Measurements from ENCODE around the gene WDR88. TPM values are rescaled to one million over a fixed set of nuclear protein-coding genes. Genes with fewer than 3 reads are reported as not detected.
A peak's percentile ranks its signal among the peaks of the same experiment; 100 is the strongest.

The WDR88 gene, protein sequence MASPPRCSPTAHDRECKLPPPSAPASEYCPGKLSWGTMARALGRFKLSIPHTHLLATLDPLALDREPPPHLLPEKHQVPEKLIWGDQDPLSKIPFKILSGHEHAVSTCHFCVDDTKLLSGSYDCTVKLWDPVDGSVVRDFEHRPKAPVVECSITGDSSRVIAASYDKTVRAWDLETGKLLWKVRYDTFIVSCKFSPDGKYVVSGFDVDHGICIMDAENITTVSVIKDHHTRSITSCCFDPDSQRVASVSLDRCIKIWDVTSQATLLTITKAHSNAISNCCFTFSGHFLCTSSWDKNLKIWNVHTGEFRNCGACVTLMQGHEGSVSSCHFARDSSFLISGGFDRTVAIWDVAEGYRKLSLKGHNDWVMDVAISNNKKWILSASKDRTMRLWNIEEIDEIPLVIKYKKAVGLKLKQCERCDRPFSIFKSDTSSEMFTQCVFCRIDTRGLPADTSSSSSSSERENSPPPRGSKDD
- 0.04 and 0.07 TPM in 2 replicates for polyA plus RNA-seq (2011; rRNA removed)
- 0.06 TPM in 1 of 2 replicates, not detected in the other for polyA plus RNA-seq (2012; cell fraction: cytosol; rRNA removed)
- polyA plus RNA-seq (2012; cell fraction: nucleus; rRNA removed): 0.12 TPM in 1 of 2 replicates, not detected in the other
- polyA plus RNA-seq (2017; fragmentation: RNase III; extraction: RNeasy Plus Mini Kit Qiagen cat#74134 plus additional on column Dnase treatment): not detected in 3 replicates
- polyA minus RNA-seq (2011; rRNA and poly(A)+ RNA removed): 0.25 TPM in 1 of 2 replicates, not detected in the other

DNA sequence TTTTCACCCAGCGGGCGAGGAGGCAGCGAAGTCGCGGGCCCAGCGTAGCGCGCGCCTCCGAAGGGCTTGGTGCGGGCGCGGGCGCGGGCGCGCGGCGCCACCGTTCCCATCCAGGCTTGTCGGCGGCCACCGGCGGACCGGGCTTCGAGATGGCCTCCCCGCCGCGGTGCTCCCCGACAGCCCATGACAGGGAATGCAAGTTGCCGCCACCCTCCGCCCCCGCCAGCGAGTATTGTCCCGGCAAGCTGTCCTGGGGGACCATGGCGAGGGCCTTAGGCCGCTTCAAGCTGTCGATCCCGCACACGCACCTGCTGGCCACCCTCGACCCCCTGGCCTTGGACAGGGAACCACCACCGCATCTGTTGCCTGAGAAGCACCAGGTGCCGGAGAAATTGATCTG is at the start of gene WDR88:
TSS of gene WDR88 (plus strand) at position 94 of the 400 bp plus-strand sequence. CDS start at position 150, 56 bp downstream.
- CTCF ChIA-PET: interaction anchor here (0.7 to 17.0 kb wide), 9 partner anchors 11 to 1044 kb away, joined by 3 to 193 read pairs (median 7); no protein-coding TSS in a partner anchor
- 93% methylated on average over 43 of the region's 43 CpGs for WGBS (ENCODE audit: missing lambda C conversion rate)
- no peak within 1 kb of the TSS for H3K4me2 ChIP-seq

GRCh38 chr19:33085570-33086128 is 46.3 kb upstream of the WDR88 start:
- peaks cover 16% of the 10 kb centered on the region for H3K4me1 ChIP-seq
- no peaks in the 10 kb centered on the region for H3K9me3 ChIP-seq
- ChIA-PET CTCF (interaction anchor here (0.5 to 3.2 kb wide), 13 partner anchors 9 to 112 kb away, joined by 3 to 13 read pairs (median 4); no protein-coding TSS in a partner anchor), POLR2A (interaction anchor here (1.0 kb wide), 1 partner anchor 16 kb away, joined by 6 read pairs; no protein-coding TSS in a partner anchor)
- WGBS (ENCODE audit: missing lambda C conversion rate): 94% methylated on average over 3 of the region's 3 CpGs
- DNase-seq (ENCODE audit: low read depth in 1 of 2, low spot score in 1 of 2) (no peak), ATAC-seq (no peak), FAIRE-seq (peak; percentile 70)
- TF ChIP-seq, protein P1, sequence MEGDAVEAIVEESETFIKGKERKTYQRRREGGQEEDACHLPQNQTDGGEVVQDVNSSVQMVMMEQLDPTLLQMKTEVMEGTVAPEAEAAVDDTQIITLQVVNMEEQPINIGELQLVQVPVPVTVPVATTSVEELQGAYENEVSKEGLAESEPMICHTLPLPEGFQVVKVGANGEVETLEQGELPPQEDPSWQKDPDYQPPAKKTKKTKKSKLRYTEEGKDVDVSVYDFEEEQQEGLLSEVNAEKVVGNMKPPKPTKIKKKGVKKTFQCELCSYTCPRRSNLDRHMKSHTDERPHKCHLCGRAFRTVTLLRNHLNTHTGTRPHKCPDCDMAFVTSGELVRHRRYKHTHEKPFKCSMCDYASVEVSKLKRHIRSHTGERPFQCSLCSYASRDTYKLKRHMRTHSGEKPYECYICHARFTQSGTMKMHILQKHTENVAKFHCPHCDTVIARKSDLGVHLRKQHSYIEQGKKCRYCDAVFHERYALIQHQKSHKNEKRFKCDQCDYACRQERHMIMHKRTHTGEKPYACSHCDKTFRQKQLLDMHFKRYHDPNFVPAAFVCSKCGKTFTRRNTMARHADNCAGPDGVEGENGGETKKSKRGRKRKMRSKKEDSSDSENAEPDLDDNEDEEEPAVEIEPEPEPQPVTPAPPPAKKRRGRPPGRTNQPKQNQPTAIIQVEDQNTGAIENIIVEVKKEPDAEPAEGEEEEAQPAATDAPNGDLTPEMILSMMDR (IDR thresholded peaks at IDR 0.05): no peak
- TF ChIP-seq NPAS2 (CRISPR knock-in tag; IDR thresholded peaks at IDR 0.05; ENCODE audit: borderline replicate concordance): no peak
- no peak for TF ChIP-seq CHD4 (IDR thresholded peaks at IDR 0.05; ENCODE audit: borderline replicate concordance)
- no peak for TF ChIP-seq HMGXB4 (CRISPR knock-in tag; IDR thresholded peaks at IDR 0.05; ENCODE audit: borderline replicate concordance)
- no peak overlapping the region for H3K4me3 ChIP-seq
- H3K27ac ChIP-seq: no peak overlapping the region
- H3K4me2 ChIP-seq: no peak overlapping the region

More for the DNA sequence above, at the start of gene WDR88:
- ATAC-seq (peak; percentile 15 to 27; a peak in 3 of 6 replicates), FAIRE-seq (no peak), DNase-seq (ENCODE audit: low read depth in 1 of 2, low spot score in 1 of 2) (no peak)
- POLR2A ChIA-PET: no interaction called here
- H3K9me3 ChIP-seq: no peaks in the 10 kb centered on the region
- TF ChIP-seq HMGXB4 (CRISPR knock-in tag; IDR thresholded peaks at IDR 0.05; ENCODE audit: borderline replicate concordance): no peak
- TF ChIP-seq POLR2A (IDR thresholded peaks at IDR 0.05; ENCODE audit: low read length): no peak
- no peak for TF ChIP-seq BHLHE40 (IDR thresholded peaks at IDR 0.05; ENCODE audit: low read depth, low read length)
- no peak for TF ChIP-seq SMC3 (IDR thresholded peaks at IDR 0.05)
- TF ChIP-seq, protein P2, sequence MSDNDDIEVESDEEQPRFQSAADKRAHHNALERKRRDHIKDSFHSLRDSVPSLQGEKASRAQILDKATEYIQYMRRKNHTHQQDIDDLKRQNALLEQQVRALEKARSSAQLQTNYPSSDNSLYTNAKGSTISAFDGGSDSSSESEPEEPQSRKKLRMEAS (IDR thresholded peaks at IDR 0.05): no peak
- TF ChIP-seq CBX2 (IDR thresholded peaks at IDR 0.05; ENCODE audit: borderline replicate concordance, low read depth): no peak
- no peak for TF ChIP-seq NR3C1 (IDR thresholded peaks at IDR 0.05)
- TF ChIP-seq EP300 (IDR thresholded peaks at IDR 0.05): no peak
- TF ChIP-seq ZFP36 (IDR thresholded peaks at IDR 0.05; ENCODE audit: borderline replicate concordance, partially characterized antibody): no peak
- no peak for TF ChIP-seq HOXB13 (CRISPR knock-in tag; IDR thresholded peaks at IDR 0.05; ENCODE audit: low read depth)
- TF ChIP-seq EHF (CRISPR knock-in tag; IDR thresholded peaks at IDR 0.05): no peak
- no peak for TF ChIP-seq PHF8 (IDR thresholded peaks at IDR 0.05; ENCODE audit: borderline replicate concordance, low read depth)
- TF ChIP-seq NPAS2 (CRISPR knock-in tag; IDR thresholded peaks at IDR 0.05; ENCODE audit: borderline replicate concordance): no peak
- no peak for TF ChIP-seq SREBF2 (IDR thresholded peaks at IDR 0.05)
- TF ChIP-seq PBX3 (IDR thresholded peaks at IDR 0.05): no peak
- no peak for TF ChIP-seq ZNF302 (CRISPR knock-in tag; IDR thresholded peaks at IDR 0.05)
- no peak for TF ChIP-seq KDM5A (IDR thresholded peaks at IDR 0.05)
- TF ChIP-seq ZC3H11A (IDR thresholded peaks at IDR 0.05): no peak
- peaks cover 9% of the 10 kb centered on the region; the same call in 2 of the 3 replicates for H3K4me1 ChIP-seq
- no peak within 1 kb of the TSS for H3K27ac ChIP-seq
- H3K4me3 ChIP-seq: no peak within 1 kb of the TSS

Measured in A549 (cell line).